ENCODE results near the gene RAD50. TPM values are rescaled to one million over a fixed set of nuclear protein-coding genes. Genes with fewer than 3 reads are reported as not detected.

RAD50 gene
- total and polyA plus RNA-seq, 10 of the 15 experiments (the other 5 are each of a cell fraction or from before 2014, with no cell fraction given) = 12.8 to 68.6 (median 47.0) TPM

DNA sequence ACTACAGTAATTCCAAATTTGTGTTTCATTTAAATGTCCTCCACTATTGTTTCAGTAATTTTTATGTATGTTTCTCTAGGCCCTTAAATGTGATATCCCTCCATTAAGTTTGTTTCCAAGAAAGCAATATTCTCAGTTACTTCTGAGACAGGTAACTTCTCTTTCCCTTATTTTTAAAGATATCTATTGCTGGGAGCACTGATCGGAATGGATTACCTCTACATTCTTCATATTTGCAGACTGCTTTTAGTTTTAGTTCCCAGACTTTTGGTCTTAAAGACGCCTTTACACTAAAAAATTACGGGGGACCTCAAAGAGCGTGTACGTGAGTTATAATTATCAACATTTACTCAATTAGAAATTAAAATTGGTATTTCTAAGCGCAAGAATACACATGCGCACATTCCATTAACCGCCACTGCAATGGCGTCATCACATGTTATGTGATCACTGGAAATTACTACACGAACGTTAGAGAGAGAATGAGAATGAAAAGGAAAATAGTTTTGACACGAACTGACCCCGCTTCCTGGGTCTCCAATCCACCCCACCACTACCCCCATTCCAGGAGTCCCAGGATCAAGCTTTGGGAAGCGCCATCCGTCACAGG is 519 bp upstream of the RAD50 start (continued):
- no peak for TF ChIP-seq ETV6 (conservative IDR thresholded peaks at IDR 0.05 in 1 of 2, IDR thresholded peaks at IDR 0.05 in 1 of 2; ENCODE audit: borderline replicate concordance in 1 of 2, low read depth in 1 of 2)

DNA sequence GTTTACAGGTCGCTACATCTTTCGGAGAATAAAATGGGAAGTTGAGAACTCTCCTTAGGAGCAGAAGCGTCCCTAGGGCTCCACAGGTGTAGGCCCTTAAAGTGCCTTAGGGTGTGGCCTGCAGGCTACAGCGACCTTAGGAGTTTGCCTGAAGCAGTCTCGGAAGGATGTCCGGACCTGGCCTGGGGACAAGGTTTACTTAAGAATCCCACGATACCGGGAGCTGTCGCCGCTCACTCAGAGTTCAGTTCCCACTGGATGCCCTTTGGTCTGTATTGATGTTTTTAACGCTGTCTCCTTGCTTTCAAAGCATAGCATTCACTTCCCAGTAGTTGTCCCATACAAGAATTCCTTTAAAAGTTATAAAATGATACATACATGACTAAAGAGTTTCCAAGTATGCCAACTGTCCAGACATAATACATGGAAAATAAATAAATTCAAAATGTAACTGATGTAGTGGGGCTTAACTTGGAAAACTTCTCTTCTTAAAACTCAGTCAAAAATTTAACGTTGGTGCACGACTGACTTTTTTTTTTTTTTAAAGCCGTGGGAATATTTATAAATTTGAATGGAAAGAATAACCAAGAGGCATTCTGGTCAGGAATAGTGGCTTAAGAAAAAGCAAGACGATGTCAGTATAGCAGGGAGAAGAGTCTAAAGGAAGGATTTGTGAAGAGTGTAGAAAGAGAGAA is 848 bp downstream of the RAD50 start:
- SMC1A ChIA-PET (ENCODE audit: uncharacterized antibody, unreplicated experiment) = interaction anchor here (0.8 kb wide), 1 partner anchor 31 kb away, joined by 6 read pairs; no protein-coding TSS in a partner anchor
- H3K4me1 ChIP-seq (ENCODE audit: control insufficient read depth, insufficient read depth, low read length) = no peaks in the 10 kb centered on the region; the same call in 1 of the 2 replicates
- WGBS (ENCODE audit: insufficient coverage, insufficient replicate concordance, low lambda C conversion rate, missing lambda C conversion rate) = under 1% methylated on average over 15 of the region's 15 CpGs
- POLR2A ChIA-PET = interaction anchor here (0.5 to 1.4 kb wide), 4 partner anchors 11 to 233 kb away, joined by 3 to 4 read pairs (median 4); partner anchors contain the start of gene CCNI2
- peak overlapping the region; percentile 97 for H3K9ac ChIP-seq (ENCODE audit: control insufficient read depth, insufficient read depth, low read length)
- no peaks in the 10 kb centered on the region for H4K20me1 ChIP-seq (ENCODE audit: control insufficient read depth, insufficient read depth)
- peak overlapping the region; percentile 95 for H2AFZ ChIP-seq (ENCODE audit: control insufficient read depth, low read depth, low read length)
- TF ChIP-seq RELB (IDR thresholded peaks at IDR 0.05; ENCODE audit: low read depth) = 0 out of 2 replicates have a peak, but pooled peaks have one; percentile 5
- TF ChIP-seq KLF5 (IDR thresholded peaks at IDR 0.05; ENCODE audit: partially characterized antibody) = no peak
- peak; percentile 14; the same call in 1 of the 2 replicates for TF ChIP-seq ZNF384 (IDR thresholded peaks at IDR 0.05; ENCODE audit: borderline replicate concordance, low read depth, low read length)
- TF ChIP-seq, protein P1, sequence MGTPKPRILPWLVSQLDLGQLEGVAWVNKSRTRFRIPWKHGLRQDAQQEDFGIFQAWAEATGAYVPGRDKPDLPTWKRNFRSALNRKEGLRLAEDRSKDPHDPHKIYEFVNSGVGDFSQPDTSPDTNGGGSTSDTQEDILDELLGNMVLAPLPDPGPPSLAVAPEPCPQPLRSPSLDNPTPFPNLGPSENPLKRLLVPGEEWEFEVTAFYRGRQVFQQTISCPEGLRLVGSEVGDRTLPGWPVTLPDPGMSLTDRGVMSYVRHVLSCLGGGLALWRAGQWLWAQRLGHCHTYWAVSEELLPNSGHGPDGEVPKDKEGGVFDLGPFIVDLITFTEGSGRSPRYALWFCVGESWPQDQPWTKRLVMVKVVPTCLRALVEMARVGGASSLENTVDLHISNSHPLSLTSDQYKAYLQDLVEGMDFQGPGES (IDR thresholded peaks at IDR 0.05) = no peak
- TF ChIP-seq POLR2AphosphoS5 (IDR thresholded peaks at IDR 0.05; ENCODE audit: low read length) = 0 out of 2 replicates have a peak, but pooled peaks have one; percentile 13
- TF ChIP-seq, protein P2, sequence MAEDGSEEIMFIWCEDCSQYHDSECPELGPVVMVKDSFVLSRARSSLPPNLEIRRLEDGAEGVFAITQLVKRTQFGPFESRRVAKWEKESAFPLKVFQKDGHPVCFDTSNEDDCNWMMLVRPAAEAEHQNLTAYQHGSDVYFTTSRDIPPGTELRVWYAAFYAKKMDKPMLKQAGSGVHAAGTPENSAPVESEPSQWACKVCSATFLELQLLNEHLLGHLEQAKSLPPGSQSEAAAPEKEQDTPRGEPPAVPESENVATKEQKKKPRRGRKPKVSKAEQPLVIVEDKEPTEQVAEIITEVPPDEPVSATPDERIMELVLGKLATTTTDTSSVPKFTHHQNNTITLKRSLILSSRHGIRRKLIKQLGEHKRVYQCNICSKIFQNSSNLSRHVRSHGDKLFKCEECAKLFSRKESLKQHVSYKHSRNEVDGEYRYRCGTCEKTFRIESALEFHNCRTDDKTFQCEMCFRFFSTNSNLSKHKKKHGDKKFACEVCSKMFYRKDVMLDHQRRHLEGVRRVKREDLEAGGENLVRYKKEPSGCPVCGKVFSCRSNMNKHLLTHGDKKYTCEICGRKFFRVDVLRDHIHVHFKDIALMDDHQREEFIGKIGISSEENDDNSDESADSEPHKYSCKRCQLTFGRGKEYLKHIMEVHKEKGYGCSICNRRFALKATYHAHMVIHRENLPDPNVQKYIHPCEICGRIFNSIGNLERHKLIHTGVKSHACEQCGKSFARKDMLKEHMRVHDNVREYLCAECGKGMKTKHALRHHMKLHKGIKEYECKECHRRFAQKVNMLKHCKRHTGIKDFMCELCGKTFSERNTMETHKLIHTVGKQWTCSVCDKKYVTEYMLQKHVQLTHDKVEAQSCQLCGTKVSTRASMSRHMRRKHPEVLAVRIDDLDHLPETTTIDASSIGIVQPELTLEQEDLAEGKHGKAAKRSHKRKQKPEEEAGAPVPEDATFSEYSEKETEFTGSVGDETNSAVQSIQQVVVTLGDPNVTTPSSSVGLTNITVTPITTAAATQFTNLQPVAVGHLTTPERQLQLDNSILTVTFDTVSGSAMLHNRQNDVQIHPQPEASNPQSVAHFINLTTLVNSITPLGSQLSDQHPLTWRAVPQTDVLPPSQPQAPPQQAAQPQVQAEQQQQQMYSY (CRISPR knock-in tag; IDR thresholded peaks at IDR 0.05) = no peak
- TF ChIP-seq CHD2 (IDR thresholded peaks at IDR 0.05; ENCODE audit: borderline replicate concordance, low read depth, low read length) = no peak
- TF ChIP-seq, protein P3, sequence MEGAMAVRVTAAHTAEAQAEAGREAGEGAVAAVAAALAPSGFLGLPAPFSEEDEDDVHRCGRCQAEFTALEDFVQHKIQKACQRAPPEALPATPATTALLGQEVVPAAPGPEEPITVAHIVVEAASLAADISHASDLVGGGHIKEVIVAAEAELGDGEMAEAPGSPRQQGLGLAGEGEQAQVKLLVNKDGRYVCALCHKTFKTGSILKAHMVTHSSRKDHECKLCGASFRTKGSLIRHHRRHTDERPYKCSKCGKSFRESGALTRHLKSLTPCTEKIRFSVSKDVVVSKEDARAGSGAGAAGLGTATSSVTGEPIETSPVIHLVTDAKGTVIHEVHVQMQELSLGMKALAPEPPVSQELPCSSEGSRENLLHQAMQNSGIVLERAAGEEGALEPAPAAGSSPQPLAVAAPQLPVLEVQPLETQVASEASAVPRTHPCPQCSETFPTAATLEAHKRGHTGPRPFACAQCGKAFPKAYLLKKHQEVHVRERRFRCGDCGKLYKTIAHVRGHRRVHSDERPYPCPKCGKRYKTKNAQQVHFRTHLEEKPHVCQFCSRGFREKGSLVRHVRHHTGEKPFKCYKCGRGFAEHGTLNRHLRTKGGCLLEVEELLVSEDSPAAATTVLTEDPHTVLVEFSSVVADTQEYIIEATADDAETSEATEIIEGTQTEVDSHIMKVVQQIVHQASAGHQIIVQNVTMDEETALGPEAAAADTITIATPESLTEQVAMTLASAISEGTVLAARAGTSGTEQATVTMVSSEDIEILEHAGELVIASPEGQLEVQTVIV (IDR thresholded peaks at IDR 0.05; ENCODE audit: borderline replicate concordance, partially characterized antibody) = no peak
- FAIRE-seq = peak; percentile 13
- CTCF ChIA-PET = interaction anchor here (0.7 to 3.7 kb wide), 2 partner anchors 31 to 58 kb away, joined by 3 to 18 read pairs; no protein-coding TSS in a partner anchor
- H3K27me3 ChIP-seq (replicated peaks in 1 of 2; ENCODE audit: control insufficient read depth in 2 of 2, insufficient read depth in 2 of 2, low read length in 1 of 2) = no peaks in the 10 kb centered on the region
- peak overlapping the region; percentile 95 for H3K4me2 ChIP-seq (ENCODE audit: control insufficient read depth, insufficient read depth)
- intact Hi-C loops (cut with micrococcal nuclease; ENCODE audit: unreplicated experiment) (no loop called here), in situ Hi-C loops (cut with MboI) (no loop called here)
- DNase-seq (ENCODE audit: low read depth, low spot score) = peak; percentile 19
- peaks cover 7% of the 10 kb centered on the region; the same call in 2 of the 3 replicates for H3K9me3 ChIP-seq (replicated peaks; ENCODE audit: control insufficient read depth, insufficient read depth, low read length)
- H3K36me3 ChIP-seq (ENCODE audit: control insufficient read depth in 2 of 2, insufficient read depth in 2 of 2, low read length in 1 of 2) = peaks cover 0 to 7% of the 10 kb centered on the region in 2 experiments
- H3K27ac ChIP-seq (ENCODE audit: control insufficient read depth, insufficient read depth) = peak overlapping the region; percentile 96
- RAD21 ChIA-PET (ENCODE audit: unreplicated experiment) = interaction anchor here (1.8 kb wide), 1 partner anchor 104 kb away, joined by 7 read pairs; no protein-coding TSS in a partner anchor
- peak overlapping the region; percentile 88 for H3K4me3 ChIP-seq
- peaks cover 48% of the 10 kb centered on the region for H3K79me2 ChIP-seq (ENCODE audit: control insufficient read depth, insufficient read depth, low read length)
- BruUV-seq (replicated peaks) = no TSS peak
- peak; percentile 75 for ATAC-seq

Data from GM12878 (cell line).